Body of pancreas (tissue), 4 donors: ENCODE data around the gene GPR101. TPM values are rescaled to one million over a fixed set of nuclear protein-coding genes. Genes with fewer than 3 reads are reported as not detected.

Experiments
- ATAC-seq: fragments of 150-250 bp; one replicate; pipeline ENCODE4 v1.9.1; 2016
- DNase-seq, 4 donors: peaks; one replicate each; pipeline ENCODE4 v3.0.0-alpha.2; 2019
- H3K27ac ChIP-seq, 4 donors: fragments of 200-600 bp; sonication (generic); 1 replicate in 3 of 4; 2 replicates in 1 of 4; pipeline versions ENCODE4 v1.5.1 to v1.6.1; 2016 to 2019; ENCODE audit warnings: mild to moderate bottlenecking in 1 of 4, mixed read lengths in 1 of 4, moderate library complexity in 1 of 4
- H3K27me3 ChIP-seq, 2 donors: fragments of 200-600 bp; sonication (generic); one replicate each; pipeline ENCODE4 v1.6.0; 2016; ENCODE audit warnings: mild to moderate bottlenecking in 1 of 2
- H3K36me3 ChIP-seq, 2 donors: fragments of 200-600 bp; sonication (generic); replicated peaks in 1 of 2; 2 replicates each; pipeline ENCODE4 v1.5.1; 2016; ENCODE audit warnings: low read depth in 2 of 2; ENCODE audit not compliant: insufficient read depth in 1 of 2
- H3K4me1 ChIP-seq: fragments of 200-600 bp; sonication (generic); one replicate; pipeline ENCODE4 v1.6.0; 2016
- H3K4me3 ChIP-seq, 2 donors: fragments of 200-600 bp; sonication (generic); 1 replicate in 1 of 2; 2 replicates in 1 of 2; pipeline ENCODE4 v1.5.1; 2016 to 2019
- H3K9me3 ChIP-seq, 3 donors: fragments of 200-600 bp; sonication (generic); 1 replicate in 2 of 3; 2 replicates in 1 of 3; pipeline ENCODE4 v1.5.1; 2016
- POLR2A ChIP-seq, 3 donors: fragments of 450-650 bp; IDR thresholded peaks; one replicate each; pipeline ENCODE4 v1.6.1; 2016; ENCODE audit warnings: antibody characterized with exemption in 3 of 3, mild to moderate bottlenecking in 2 of 3
- WGBS, 2 donors: methylation state at CpG; one replicate each; pipeline ENCODE4 v1.1.5; 2017; 5-methylcytosine and 5-hydroxymethylcytosine counted together
- intact Hi-C: fragments of 100-400 bp; cut with DNase I; formaldehyde crosslinking; loops from one replicate; pipeline ENCODE4 v1.15.1; 2023
- total RNA-seq, 2 donors: library from RNA; depleted of rRNA; stranded (reverse); fragments of >200 nt; gene quantifications; one replicate each; pipeline ENCODE4 v1.1.0, GENCODE V29; 2016
- TF ChIP-seq, protein P1 (sequence below), 7 experiments: fragments of 450-650 bp in 4 of 7; fragments of 200-600 bp in 3 of 7; sonication (generic) in 3 of 7; IDR thresholded peaks; one replicate each; pipeline ENCODE4 v1.5.1; 2016 to 2019; ENCODE audit warnings: antibody characterized with exemption in 7 of 7

GPR101 gene
- total RNA-seq, 2 donors from 2014 or later = not detected

DNA sequence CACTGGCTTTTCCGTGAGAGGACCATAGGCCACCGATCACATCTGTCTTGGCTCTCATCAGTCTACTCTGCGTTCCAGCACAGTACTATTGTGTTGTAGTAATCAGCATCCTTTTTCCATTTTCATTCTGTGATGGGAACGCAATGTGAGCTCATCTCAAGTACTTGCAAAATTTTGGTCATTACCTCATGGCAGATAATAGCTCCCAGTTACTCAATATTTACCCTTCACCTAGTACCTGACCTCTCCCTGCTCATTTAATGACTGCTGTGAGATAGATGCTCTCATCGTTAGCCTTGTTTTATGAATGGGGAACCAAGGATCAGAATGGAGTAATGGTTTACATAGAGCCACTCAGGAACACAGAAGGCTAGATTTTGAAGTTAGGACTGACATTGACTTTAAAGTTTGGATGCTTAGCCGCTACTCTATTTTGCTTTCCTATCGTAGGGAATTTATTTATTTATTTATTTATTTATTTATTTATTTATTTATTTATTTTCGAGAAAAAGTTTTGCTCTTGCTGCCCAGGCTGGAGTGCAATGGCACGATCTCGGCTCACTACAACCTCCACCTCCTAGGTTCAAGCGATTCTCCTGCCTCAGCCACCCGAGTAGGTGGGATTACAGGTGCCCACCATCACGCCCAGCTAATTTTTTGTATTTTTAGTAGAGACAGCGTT is 6.5 kb upstream of the GPR101 start:
- no peak overlapping the region for H3K4me3 ChIP-seq
- no peak for ATAC-seq
- no peaks in the 10 kb centered on the region for H3K27me3 ChIP-seq
- 84 to 86% methylated on average over 14 of the region's 14 CpGs for WGBS, 2 donors
- H3K4me1 ChIP-seq = no peaks in the 10 kb centered on the region
- no peaks in the 10 kb centered on the region for H3K9me3 ChIP-seq
- DNase-seq = no peak
- intact Hi-C loops = no loop called here
- no peak overlapping the region for H3K27ac ChIP-seq
- no peak for TF ChIP-seq POLR2A (IDR thresholded peaks at IDR 0.05)
- TF ChIP-seq, protein P1, sequence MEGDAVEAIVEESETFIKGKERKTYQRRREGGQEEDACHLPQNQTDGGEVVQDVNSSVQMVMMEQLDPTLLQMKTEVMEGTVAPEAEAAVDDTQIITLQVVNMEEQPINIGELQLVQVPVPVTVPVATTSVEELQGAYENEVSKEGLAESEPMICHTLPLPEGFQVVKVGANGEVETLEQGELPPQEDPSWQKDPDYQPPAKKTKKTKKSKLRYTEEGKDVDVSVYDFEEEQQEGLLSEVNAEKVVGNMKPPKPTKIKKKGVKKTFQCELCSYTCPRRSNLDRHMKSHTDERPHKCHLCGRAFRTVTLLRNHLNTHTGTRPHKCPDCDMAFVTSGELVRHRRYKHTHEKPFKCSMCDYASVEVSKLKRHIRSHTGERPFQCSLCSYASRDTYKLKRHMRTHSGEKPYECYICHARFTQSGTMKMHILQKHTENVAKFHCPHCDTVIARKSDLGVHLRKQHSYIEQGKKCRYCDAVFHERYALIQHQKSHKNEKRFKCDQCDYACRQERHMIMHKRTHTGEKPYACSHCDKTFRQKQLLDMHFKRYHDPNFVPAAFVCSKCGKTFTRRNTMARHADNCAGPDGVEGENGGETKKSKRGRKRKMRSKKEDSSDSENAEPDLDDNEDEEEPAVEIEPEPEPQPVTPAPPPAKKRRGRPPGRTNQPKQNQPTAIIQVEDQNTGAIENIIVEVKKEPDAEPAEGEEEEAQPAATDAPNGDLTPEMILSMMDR (IDR thresholded peaks at IDR 0.05) = no peak
- H3K36me3 ChIP-seq = no peaks in the 10 kb centered on the region

DNA sequence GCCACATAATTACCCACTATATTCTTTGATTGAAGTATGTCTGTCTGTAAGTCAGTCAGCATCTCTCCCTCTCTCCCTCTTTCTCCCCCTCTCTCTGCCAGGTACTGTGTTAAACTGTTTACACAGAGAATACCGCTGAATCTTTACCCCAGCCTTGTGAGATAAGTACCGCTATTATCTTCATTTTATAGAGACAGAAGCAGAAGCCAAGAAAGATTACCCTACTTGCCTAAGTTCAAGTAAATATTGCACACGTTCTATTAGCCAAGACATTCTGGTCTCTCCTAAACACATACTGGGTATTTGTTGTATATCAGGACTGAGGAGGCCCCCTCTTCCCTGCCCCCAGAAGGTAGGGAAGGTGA is 695 bp upstream of the GPR101 start:
- H3K4me1 ChIP-seq = peaks cover 24% of the 10 kb centered on the region
- H3K27ac ChIP-seq = no peak overlapping the region
- intact Hi-C loops = no loop called here
- no peak for DNase-seq
- H3K27me3 ChIP-seq = no peaks in the 10 kb centered on the region
- no peaks in the 10 kb centered on the region for H3K36me3 ChIP-seq
- no peak for ATAC-seq
- TF ChIP-seq, protein P1 (IDR thresholded peaks at IDR 0.05) = no peak
- no peak for TF ChIP-seq POLR2A (IDR thresholded peaks at IDR 0.05)
- H3K9me3 ChIP-seq = no peaks in the 10 kb centered on the region
- H3K4me3 ChIP-seq = no peak overlapping the region
- 3 to 10% methylated on average over 3 of the region's 3 CpGs for WGBS, 2 donors

GRCh38 chrX:137032841-137033773 is 688 bp downstream of the GPR101 start:
- 7 to 8% methylated on average over 27 to 33 of the region's 34 CpGs for WGBS, 2 donors
- no peak overlapping the region for H3K27ac ChIP-seq
- H3K36me3 ChIP-seq = no peaks in the 10 kb centered on the region
- H3K27me3 ChIP-seq = no peaks in the 10 kb centered on the region
- TF ChIP-seq, protein P1 (IDR thresholded peaks at IDR 0.05) = no peak
- TF ChIP-seq POLR2A (IDR thresholded peaks at IDR 0.05) = no peak
- no peaks in the 10 kb centered on the region for H3K9me3 ChIP-seq
- no peak for ATAC-seq
- intact Hi-C loops = no loop called here
- no peak for DNase-seq
- H3K4me3 ChIP-seq = no peak overlapping the region
- H3K4me1 ChIP-seq = peaks cover 24% of the 10 kb centered on the region

- H3K4me1 ChIP-seq = peaks cover 24% of the 10 kb centered on the region
- WGBS, 2 donors = 2 to 4% methylated on average over 16 of the region's 16 CpGs
- intact Hi-C loops = no loop called here
- no peak overlapping the region for H3K27ac ChIP-seq
- TF ChIP-seq POLR2A (IDR thresholded peaks at IDR 0.05) = no peak
- TF ChIP-seq, protein P1 (IDR thresholded peaks at IDR 0.05) = no peak
- no peaks in the 10 kb centered on the region for H3K36me3 ChIP-seq
- no peak overlapping the region for H3K4me3 ChIP-seq
- no peaks in the 10 kb centered on the region for H3K9me3 ChIP-seq
- DNase-seq (no peak), ATAC-seq (no peak)
- no peaks in the 10 kb centered on the region for H3K27me3 ChIP-seq
Observed at GRCh38 chrX:137032341-137032694, 1.5 kb downstream of the GPR101 start.
